GM23338 (cell line): ENCODE results near the gene OLFM1. TPM values are rescaled to one million over a fixed set of nuclear protein-coding genes. Genes with fewer than 3 reads are reported as not detected.

Source experiments
- ATAC-seq: fragments of 200-7000 bp; cut with Tn5 transposase; 3 replicates; pipeline ENCODE4 v1.9.1; 2020
- DNase-seq: peaks from one replicate; pipeline ENCODE4 v3.0.0-alpha.2; 2015; ENCODE audit warnings: low spot score
- H2AFZ ChIP-seq: fragments of 200-600 bp; sonication (generic); 2 replicates; pipeline ENCODE4 v1.8.0; 2016; ENCODE audit warnings: antibody characterized with exemption, mild to moderate bottlenecking, moderate library complexity
- H3F3A ChIP-seq: fragments of 200-600 bp; sonication (generic); replicated peaks from 2 replicates; pipeline ENCODE4 v1.8.0; 2017; ENCODE audit warnings: antibody characterized with exemption, mixed run types, low read depth
- H3K27ac ChIP-seq: fragments of 200-600 bp; sonication (generic); 2 replicates; pipeline ENCODE4 v1.6.1; 2016; ENCODE audit warnings: low read depth
- H3K27me3 ChIP-seq: fragments of 200-600 bp; sonication (generic); 2 replicates; pipeline ENCODE4 v1.8.0; 2016; ENCODE audit warnings: mild to moderate bottlenecking, mixed run types, moderate library complexity; ENCODE audit not compliant: insufficient read depth
- H3K36me3 ChIP-seq: fragments of 200-600 bp; sonication (generic); 2 replicates; pipeline ENCODE4 v1.8.0; 2016; ENCODE audit warnings: mild to moderate bottlenecking; ENCODE audit not compliant: insufficient read depth
- H3K4me1 ChIP-seq: fragments of 200-600 bp; sonication (generic); 2 replicates; pipeline ENCODE4 v1.8.0; 2016; ENCODE audit warnings: mild to moderate bottlenecking, moderate library complexity; ENCODE audit not compliant: insufficient read depth
- H3K4me2 ChIP-seq: fragments of 200-600 bp; sonication (generic); 2 replicates; pipeline ENCODE4 v1.7.1; 2017; ENCODE audit warnings: mixed run types
- H3K4me3 ChIP-seq: fragments of 200-600 bp; sonication (generic); 2 replicates; pipeline ENCODE4 v1.6.1; 2016; ENCODE audit warnings: mixed run types
- H3K79me2 ChIP-seq: fragments of 200-600 bp; sonication (generic); replicated peaks from 2 replicates; pipeline ENCODE4 v1.8.0; 2017; ENCODE audit warnings: mild to moderate bottlenecking; ENCODE audit not compliant: insufficient read depth
- H3K9me2 ChIP-seq: fragments of 200-600 bp; sonication (generic); 2 replicates; pipeline ENCODE4 v1.8.0; 2017; ENCODE audit not compliant: insufficient read depth
- H4K20me1 ChIP-seq: fragments of 200-600 bp; sonication (generic); replicated peaks from 2 replicates; pipeline ENCODE4 v1.8.0; 2017; ENCODE audit warnings: mild to moderate bottlenecking; ENCODE audit not compliant: insufficient read depth
- H3K27ac Mint-ChIP-seq: 2 replicates; pipeline ENCODE4 v1.8.0; 2020; ENCODE audit warnings: inconsistent platforms, mild to moderate bottlenecking, moderate library complexity, mixed read lengths
- H3K27me3 Mint-ChIP-seq: 3 replicates; pipeline ENCODE4 v1.8.0; 2022; ENCODE audit warnings: low read depth, mild to moderate bottlenecking, moderate library complexity, mixed read lengths, inconsistent platforms; ENCODE audit not compliant: insufficient read depth, poor library complexity
- H3K36me3 Mint-ChIP-seq: 3 replicates; pipeline ENCODE4 v1.8.0; 2021; ENCODE audit warnings: low read depth, mild to moderate bottlenecking, inconsistent platforms, moderate library complexity, mixed read lengths
- H3K4me1 Mint-ChIP-seq: 3 replicates; pipeline ENCODE4 v1.8.0; 2020; ENCODE audit warnings: mild to moderate bottlenecking, inconsistent platforms, mixed read lengths
- H3K4me3 Mint-ChIP-seq: 3 replicates; pipeline ENCODE4 v1.8.0; 2021; ENCODE audit warnings: moderate library complexity, mild to moderate bottlenecking, inconsistent platforms, mixed read lengths
- H3K9me3 Mint-ChIP-seq: 3 replicates; pipeline ENCODE4 v1.8.0; 2020; ENCODE audit warnings: moderate library complexity, mild to moderate bottlenecking, inconsistent platforms, mixed read lengths
- CREB1 ChIP-seq: fragments of 250-450 bp; sonication (Bioruptor Pico); IDR thresholded peaks from 2 replicates; pipeline ENCODE4 v1.5.0; 2020; ENCODE audit warnings: low read depth, mild to moderate bottlenecking, moderate library complexity
- POLR2AphosphoS5 ChIP-seq: IDR thresholded peaks from 2 replicates; pipeline ENCODE4 v1.6.1; 2016; ENCODE audit warnings: antibody characterized with exemption, low read depth
- polyA plus RNA-seq: library from polyadenylated mRNA; unstranded; fragments of >200 nt; fragmentation: Nextera tagmentation; extraction: Ambion mirVana; gene quantifications from 2 replicates; pipeline ENCODE4 v1.2.1, GENCODE V29; 2016
- total RNA-seq: library from RNA; depleted of rRNA; stranded (reverse); fragments of >200 nt; shearing (Covaris generic); gene quantifications from 2 replicates; pipeline ENCODE4 v1.2.3, GENCODE V29; 2014
- TF ChIP-seq, protein P1 (sequence below): IDR thresholded peaks from 2 replicates; pipeline ENCODE4 v1.6.1; 2016; ENCODE audit warnings: antibody characterized with exemption
- TF ChIP-seq, protein P2 (sequence below): IDR thresholded peaks from one replicate; pipeline ENCODE4 v1.6.1; 2018; ENCODE audit warnings: antibody characterized with exemption; ENCODE audit not compliant: unreplicated experiment

OLFM1 gene
- total and polyA plus RNA-seq, 2 experiments from 2014 or later, result 20.6 to 40.1 TPM

GRCh38 chr9:135074354-135075233, 12.9 kb upstream of the OLFM1 start:
- Histone ChIP-seq H3K27ac (no peak overlapping the region), H3K4me2 (peak overlapping the region; percentile 82), H2AFZ (no peak overlapping the region; the same call in 1 of the 2 replicates), H3F3A (no peaks in the 10 kb centered on the region), H4K20me1 (peaks cover 6% of the 10 kb centered on the region), H3K27me3 (peaks cover 13% of the 10 kb centered on the region), H3K4me3 (peak overlapping the region; percentile 74), H3K9me2 (no peaks in the 10 kb centered on the region), H3K36me3 (no peaks in the 10 kb centered on the region), H3K4me1 (peaks cover 5% of the 10 kb centered on the region; the same call in 1 of the 2 replicates), H3K79me2 (no peaks in the 10 kb centered on the region)
- DNase-seq, result peak; percentile 75
- peak; percentile 75; the same call in 1 of the 2 replicates for TF ChIP-seq CREB1
- TF ChIP-seq, protein P1, sequence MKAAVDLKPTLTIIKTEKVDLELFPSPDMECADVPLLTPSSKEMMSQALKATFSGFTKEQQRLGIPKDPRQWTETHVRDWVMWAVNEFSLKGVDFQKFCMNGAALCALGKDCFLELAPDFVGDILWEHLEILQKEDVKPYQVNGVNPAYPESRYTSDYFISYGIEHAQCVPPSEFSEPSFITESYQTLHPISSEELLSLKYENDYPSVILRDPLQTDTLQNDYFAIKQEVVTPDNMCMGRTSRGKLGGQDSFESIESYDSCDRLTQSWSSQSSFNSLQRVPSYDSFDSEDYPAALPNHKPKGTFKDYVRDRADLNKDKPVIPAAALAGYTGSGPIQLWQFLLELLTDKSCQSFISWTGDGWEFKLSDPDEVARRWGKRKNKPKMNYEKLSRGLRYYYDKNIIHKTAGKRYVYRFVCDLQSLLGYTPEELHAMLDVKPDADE, result no peak
- peaks cover 24% of the 10 kb centered on the region for H3K4me1 Mint-ChIP-seq
- H3K4me3 Mint-ChIP-seq, result peak overlapping the region; percentile 66
- no peak overlapping the region for H3K27ac Mint-ChIP-seq
- peaks cover 26% of the 10 kb centered on the region for H3K27me3 Mint-ChIP-seq
- no peak; the same call in 2 of the 3 replicates for ATAC-seq
- H3K36me3 Mint-ChIP-seq, result no peaks in the 10 kb centered on the region
- no peaks in the 10 kb centered on the region; the same call in 2 of the 3 replicates for H3K9me3 Mint-ChIP-seq

DNA sequence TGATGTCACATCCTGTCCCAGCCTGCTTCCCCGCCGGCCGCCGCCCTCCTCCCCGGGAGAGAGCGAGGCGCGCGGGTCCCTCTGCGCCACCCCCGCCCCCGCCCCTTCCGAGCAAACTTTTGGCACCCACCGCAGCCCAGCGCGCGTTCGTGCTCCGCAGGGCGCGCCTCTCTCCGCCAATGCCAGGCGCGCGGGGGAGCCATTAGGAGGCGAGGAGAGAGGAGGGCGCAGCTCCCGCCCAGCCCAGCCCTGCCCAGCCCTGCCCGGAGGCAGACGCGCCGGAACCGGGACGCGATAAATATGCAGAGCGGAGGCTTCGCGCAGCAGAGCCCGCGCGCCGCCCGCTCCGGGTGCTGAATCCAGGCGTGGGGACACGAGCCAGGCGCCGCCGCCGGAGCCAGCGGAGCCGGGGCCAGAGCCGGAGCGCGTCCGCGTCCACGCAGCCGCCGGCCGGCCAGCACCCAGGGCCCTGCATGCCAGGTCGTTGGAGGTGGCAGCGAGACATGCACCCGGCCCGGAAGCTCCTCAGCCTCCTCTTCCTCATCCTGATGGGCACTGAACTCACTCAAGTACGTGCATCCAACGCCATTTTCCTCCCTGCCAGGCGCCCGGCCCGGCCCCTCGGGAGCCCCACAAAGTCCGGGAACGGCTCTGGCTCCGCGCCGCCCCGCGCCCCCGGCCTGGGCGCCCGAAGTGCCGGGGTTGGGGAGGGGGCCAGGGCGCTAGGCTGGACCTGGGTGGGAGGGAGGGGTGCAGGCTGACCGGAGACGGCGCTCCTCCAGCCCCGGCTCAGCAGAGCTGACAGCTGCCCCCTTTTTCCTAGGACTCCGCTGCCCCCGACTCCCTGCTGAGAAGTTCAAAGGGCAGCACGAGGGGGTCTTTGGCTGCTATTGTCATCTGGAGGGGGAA, 12.0 kb upstream of the OLFM1 start:
- peak overlapping the region; percentile 76; the same call in 1 of the 2 replicates for H2AFZ ChIP-seq
- peak; percentile 79 for ATAC-seq
- H3K36me3 Mint-ChIP-seq, result no peaks in the 10 kb centered on the region
- H3K27ac Mint-ChIP-seq, result no peak overlapping the region
- peaks cover 13% of the 10 kb centered on the region for H3K27me3 ChIP-seq
- no peaks in the 10 kb centered on the region for H3K79me2 ChIP-seq
- H3K9me3 Mint-ChIP-seq, result no peaks in the 10 kb centered on the region; the same call in 2 of the 3 replicates
- peak; percentile 75 for DNase-seq
- peaks cover 18% of the 10 kb centered on the region for H3K4me1 Mint-ChIP-seq
- TF ChIP-seq, protein P2, sequence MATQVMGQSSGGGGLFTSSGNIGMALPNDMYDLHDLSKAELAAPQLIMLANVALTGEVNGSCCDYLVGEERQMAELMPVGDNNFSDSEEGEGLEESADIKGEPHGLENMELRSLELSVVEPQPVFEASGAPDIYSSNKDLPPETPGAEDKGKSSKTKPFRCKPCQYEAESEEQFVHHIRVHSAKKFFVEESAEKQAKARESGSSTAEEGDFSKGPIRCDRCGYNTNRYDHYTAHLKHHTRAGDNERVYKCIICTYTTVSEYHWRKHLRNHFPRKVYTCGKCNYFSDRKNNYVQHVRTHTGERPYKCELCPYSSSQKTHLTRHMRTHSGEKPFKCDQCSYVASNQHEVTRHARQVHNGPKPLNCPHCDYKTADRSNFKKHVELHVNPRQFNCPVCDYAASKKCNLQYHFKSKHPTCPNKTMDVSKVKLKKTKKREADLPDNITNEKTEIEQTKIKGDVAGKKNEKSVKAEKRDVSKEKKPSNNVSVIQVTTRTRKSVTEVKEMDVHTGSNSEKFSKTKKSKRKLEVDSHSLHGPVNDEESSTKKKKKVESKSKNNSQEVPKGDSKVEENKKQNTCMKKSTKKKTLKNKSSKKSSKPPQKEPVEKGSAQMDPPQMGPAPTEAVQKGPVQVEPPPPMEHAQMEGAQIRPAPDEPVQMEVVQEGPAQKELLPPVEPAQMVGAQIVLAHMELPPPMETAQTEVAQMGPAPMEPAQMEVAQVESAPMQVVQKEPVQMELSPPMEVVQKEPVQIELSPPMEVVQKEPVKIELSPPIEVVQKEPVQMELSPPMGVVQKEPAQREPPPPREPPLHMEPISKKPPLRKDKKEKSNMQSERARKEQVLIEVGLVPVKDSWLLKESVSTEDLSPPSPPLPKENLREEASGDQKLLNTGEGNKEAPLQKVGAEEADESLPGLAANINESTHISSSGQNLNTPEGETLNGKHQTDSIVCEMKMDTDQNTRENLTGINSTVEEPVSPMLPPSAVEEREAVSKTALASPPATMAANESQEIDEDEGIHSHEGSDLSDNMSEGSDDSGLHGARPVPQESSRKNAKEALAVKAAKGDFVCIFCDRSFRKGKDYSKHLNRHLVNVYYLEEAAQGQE, result peak; percentile 26
- no peak; the same call in 1 of the 2 replicates for TF ChIP-seq CREB1
- TF ChIP-seq POLR2AphosphoS5, result peak; percentile 28; the same call in 1 of the 2 replicates
- no peaks in the 10 kb centered on the region for H3K9me2 ChIP-seq
- peak overlapping the region; percentile 74 for H3K4me3 ChIP-seq
- H3K27me3 Mint-ChIP-seq, result peaks cover 25% of the 10 kb centered on the region
- peaks cover 6% of the 10 kb centered on the region for H4K20me1 ChIP-seq
- peak overlapping the region; percentile 82 for H3K4me2 ChIP-seq
- H3K36me3 ChIP-seq, result no peaks in the 10 kb centered on the region
- H3K27ac ChIP-seq, result no peak overlapping the region
- H3K4me1 ChIP-seq, result peaks cover 5% of the 10 kb centered on the region; the same call in 1 of the 2 replicates
- H3F3A ChIP-seq, result no peaks in the 10 kb centered on the region
- H3K4me3 Mint-ChIP-seq, result peak overlapping the region; percentile 66
